HEK293 (cell line): ENCODE data around the gene PVALEF.

Source experiments
- CTCF ChIA-PET: fragments of 350-600 bp; formaldehyde crosslinking; extraction: SDS; loops from one replicate; lab custom pipeline; 2021; ENCODE audit warnings: antibody characterized with exemption; lab: Yijun Ruan, JAX
- POLR2A ChIA-PET: fragments of 300-600 bp; formaldehyde crosslinking; extraction: SDS; loops from one replicate; lab custom pipeline; 2020; ENCODE audit warnings: antibody characterized with exemption, inconsistent platforms; lab: Yijun Ruan, JAX
- H3K27ac ChIP-seq: fragments of 200-500 bp; sonication (Bioruptor generic); 2 replicates; pipeline ENCODE4 v1.5.1; 2014; ENCODE audit warnings: low read depth, low read length, control low read depth, inconsistent platforms; ENCODE audit errors: extremely low read depth
- H3K36me3 ChIP-seq, 2 experiments: fragments of 200-500 bp in 1 of 2; sonication (Bioruptor generic) in 1 of 2; 1 replicate in 1 of 2; 2 replicates in 1 of 2; pipeline ENCODE4 v1.5.1; 2014 to 2017; ENCODE audit warnings: inconsistent platforms in 2 of 2, low read length in 2 of 2; ENCODE audit not compliant: control insufficient read depth in 2 of 2, insufficient read depth in 1 of 2
- H3K4me1 ChIP-seq: fragments of 200-500 bp; sonication (Bioruptor generic); 2 replicates; pipeline ENCODE4 v1.5.1; 2014; ENCODE audit warnings: mild to moderate bottlenecking, low read length, inconsistent platforms; ENCODE audit not compliant: control insufficient read depth, insufficient read depth
- H3K4me3 ChIP-seq: 2 replicates; pipeline ENCODE4 v1.5.1; 2011; ENCODE audit warnings: low read depth, mild to moderate bottlenecking, control low read depth, low read length, moderate library complexity
- H3K9me3 ChIP-seq: fragments of 200-500 bp; sonication (Bioruptor generic); 2 replicates; pipeline ENCODE4 v1.5.1; 2014; ENCODE audit warnings: low read depth, low read length, inconsistent platforms; ENCODE audit not compliant: control insufficient read depth, insufficient read depth
- EGR2 ChIP-seq: fragments of 450-650 bp; formaldehyde crosslinking; IDR thresholded peaks from 2 replicates; pipeline ENCODE4 v1.5.1; 2016; ENCODE audit warnings: low read depth, missing biosample characterization, missing genetic modification characterization
- GLIS2 ChIP-seq: fragments of 450-650 bp; formaldehyde crosslinking; IDR thresholded peaks from 2 replicates; pipeline ENCODE4 v1.5.1; 2016; ENCODE audit warnings: missing biosample characterization, missing genetic modification characterization
- HIC1 ChIP-seq: fragments of 450-650 bp; formaldehyde crosslinking; IDR thresholded peaks from 2 replicates; pipeline ENCODE4 v1.5.1; 2016; ENCODE audit warnings: missing biosample characterization, missing genetic modification characterization
- TRIM28 ChIP-seq: IDR thresholded peaks from 2 replicates; pipeline ENCODE4 v1.6.1; 2011; ENCODE audit warnings: low read length, control low read depth, borderline replicate concordance
- ZNF155 ChIP-seq: fragments of 450-650 bp; formaldehyde crosslinking; IDR thresholded peaks from 2 replicates; pipeline ENCODE4 v1.5.1; 2016; ENCODE audit warnings: missing biosample characterization, missing genetic modification characterization
- ZNF184 ChIP-seq: fragments of 450-650 bp; IDR thresholded peaks from 2 replicates; pipeline ENCODE4 v1.5.1; 2018; ENCODE audit warnings: missing biosample characterization, mild to moderate bottlenecking, missing genetic modification characterization
- ZNF23 ChIP-seq: fragments of 450-650 bp; formaldehyde crosslinking; IDR thresholded peaks from 2 replicates; pipeline ENCODE4 v1.5.1; 2016; ENCODE audit warnings: missing biosample characterization, missing genetic modification characterization, borderline replicate concordance
- ZNF341 ChIP-seq: fragments of 450-650 bp; formaldehyde crosslinking; IDR thresholded peaks from 2 replicates; pipeline ENCODE4; 2016; ENCODE audit warnings: low read depth, missing biosample characterization, missing genetic modification characterization
- ZNF423 ChIP-seq: fragments of 450-650 bp; formaldehyde crosslinking; IDR thresholded peaks from 2 replicates; pipeline ENCODE4 v1.5.1; 2016; ENCODE audit warnings: missing biosample characterization, missing genetic modification characterization
- ZNF513 ChIP-seq: fragments of 450-650 bp; IDR thresholded peaks from 2 replicates; pipeline ENCODE4 v1.5.1; 2018; ENCODE audit warnings: missing biosample characterization, missing genetic modification characterization
- ZNF549 ChIP-seq: fragments of 450-650 bp; IDR thresholded peaks from 2 replicates; pipeline ENCODE4 v1.5.1; 2018; ENCODE audit warnings: missing biosample characterization, missing genetic modification characterization, mild to moderate bottlenecking, inconsistent platforms, moderate library complexity
- ZNF561 ChIP-seq: fragments of 450-650 bp; IDR thresholded peaks from 2 replicates; pipeline ENCODE4 v1.5.1; 2018; ENCODE audit warnings: missing biosample characterization, missing genetic modification characterization, borderline replicate concordance
- ZNF626 ChIP-seq: fragments of 450-650 bp; sonication (Bioruptor Pico); formaldehyde crosslinking; IDR thresholded peaks from 2 replicates; pipeline ENCODE4 v1.5.1; 2018; ENCODE audit warnings: missing biosample characterization, missing genetic modification characterization, inconsistent platforms
- ZNF658 ChIP-seq: fragments of 450-650 bp; formaldehyde crosslinking; IDR thresholded peaks from 2 replicates; pipeline ENCODE4; 2016; ENCODE audit warnings: missing biosample characterization, missing genetic modification characterization
- ZNF660 ChIP-seq: fragments of 450-650 bp; IDR thresholded peaks from 2 replicates; pipeline ENCODE4 v1.5.1; 2018; ENCODE audit warnings: missing biosample characterization, mild to moderate bottlenecking, missing genetic modification characterization
- ZNF707 ChIP-seq: fragments of 450-650 bp; formaldehyde crosslinking; IDR thresholded peaks from 2 replicates; pipeline ENCODE4 v1.5.1; 2016; ENCODE audit warnings: missing biosample characterization, missing genetic modification characterization
- ZNF830 ChIP-seq: fragments of 450-650 bp; IDR thresholded peaks from 2 replicates; pipeline ENCODE4 v1.5.0; 2018; ENCODE audit warnings: missing biosample characterization, missing genetic modification characterization, low read depth, mild to moderate bottlenecking, moderate library complexity
- TF ChIP-seq, protein P1 (sequence below): fragments of 450-650 bp; formaldehyde crosslinking; IDR thresholded peaks from 2 replicates; pipeline ENCODE4 v1.5.1; 2017; ENCODE audit warnings: missing biosample characterization, missing genetic modification characterization
- TF ChIP-seq, protein P2 (sequence below): fragments of 450-650 bp; formaldehyde crosslinking; IDR thresholded peaks from 2 replicates; pipeline ENCODE4 v1.5.1; 2016; ENCODE audit warnings: missing biosample characterization, missing genetic modification characterization
- TF ChIP-seq, protein P3 (sequence below): fragments of 450-650 bp; formaldehyde crosslinking; IDR thresholded peaks from 2 replicates; pipeline ENCODE4 v1.5.1; 2016; ENCODE audit warnings: missing biosample characterization, missing genetic modification characterization
- TF ChIP-seq, protein P4 (sequence below): fragments of 450-650 bp; formaldehyde crosslinking; IDR thresholded peaks from 2 replicates; pipeline ENCODE4 v1.5.1; 2016; ENCODE audit warnings: missing biosample characterization, missing genetic modification characterization
- TF ChIP-seq, protein P5 (sequence below): fragments of 450-650 bp; formaldehyde crosslinking; optimal IDR thresholded peaks from 2 replicates; pipeline ENCODE3; 2016; ENCODE audit warnings: missing biosample characterization, mild to moderate bottlenecking, missing genetic modification characterization
- TF ChIP-seq, protein P6 (sequence below): fragments of 450-650 bp; formaldehyde crosslinking; IDR thresholded peaks from 2 replicates; pipeline ENCODE4 v1.5.1; 2017; ENCODE audit warnings: missing biosample characterization, missing genetic modification characterization

Gene PVALEF

GRCh38 chr17:81138083-81138482 lies 27.2 kb upstream of the PVALEF start:
- no peaks in the 10 kb centered on the region for H3K36me3 ChIP-seq
- no peak overlapping the region for H3K4me3 ChIP-seq
- POLR2A ChIA-PET: no interaction called here
- no peaks in the 10 kb centered on the region for H3K4me1 ChIP-seq
- H3K27ac ChIP-seq: no peak overlapping the region
- H3K9me3 ChIP-seq: no peaks in the 10 kb centered on the region
- CTCF ChIA-PET: no interaction called here
- TF ChIP-seq ZNF707 (tag by site-specific recombination) (no peak), ZNF513 (tag by site-specific recombination) (no peak), ZNF830 (no peak), ZNF155 (tag by site-specific recombination) (no peak), ZNF184 (no peak), HIC1 (tag by site-specific recombination) (no peak), ZNF23 (tag by site-specific recombination) (no peak), ZNF549 (no peak), EGR2 (tag by site-specific recombination) (no peak; the same call in 1 of the 2 replicates), ZNF626 (no peak), ZNF658 (no peak), ZNF660 (tag by site-specific recombination) (no peak), ZNF341 (tag by site-specific recombination) (no peak), GLIS2 (tag by site-specific recombination) (no peak), TRIM28 (no peak), ZNF561 (no peak), ZNF423 (no peak)
- TF ChIP-seq, protein P1, sequence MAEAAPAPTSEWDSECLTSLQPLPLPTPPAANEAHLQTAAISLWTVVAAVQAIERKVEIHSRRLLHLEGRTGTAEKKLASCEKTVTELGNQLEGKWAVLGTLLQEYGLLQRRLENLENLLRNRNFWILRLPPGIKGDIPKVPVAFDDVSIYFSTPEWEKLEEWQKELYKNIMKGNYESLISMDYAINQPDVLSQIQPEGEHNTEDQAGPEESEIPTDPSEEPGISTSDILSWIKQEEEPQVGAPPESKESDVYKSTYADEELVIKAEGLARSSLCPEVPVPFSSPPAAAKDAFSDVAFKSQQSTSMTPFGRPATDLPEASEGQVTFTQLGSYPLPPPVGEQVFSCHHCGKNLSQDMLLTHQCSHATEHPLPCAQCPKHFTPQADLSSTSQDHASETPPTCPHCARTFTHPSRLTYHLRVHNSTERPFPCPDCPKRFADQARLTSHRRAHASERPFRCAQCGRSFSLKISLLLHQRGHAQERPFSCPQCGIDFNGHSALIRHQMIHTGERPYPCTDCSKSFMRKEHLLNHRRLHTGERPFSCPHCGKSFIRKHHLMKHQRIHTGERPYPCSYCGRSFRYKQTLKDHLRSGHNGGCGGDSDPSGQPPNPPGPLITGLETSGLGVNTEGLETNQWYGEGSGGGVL (tag by site-specific recombination): no peak
- TF ChIP-seq, protein P2, sequence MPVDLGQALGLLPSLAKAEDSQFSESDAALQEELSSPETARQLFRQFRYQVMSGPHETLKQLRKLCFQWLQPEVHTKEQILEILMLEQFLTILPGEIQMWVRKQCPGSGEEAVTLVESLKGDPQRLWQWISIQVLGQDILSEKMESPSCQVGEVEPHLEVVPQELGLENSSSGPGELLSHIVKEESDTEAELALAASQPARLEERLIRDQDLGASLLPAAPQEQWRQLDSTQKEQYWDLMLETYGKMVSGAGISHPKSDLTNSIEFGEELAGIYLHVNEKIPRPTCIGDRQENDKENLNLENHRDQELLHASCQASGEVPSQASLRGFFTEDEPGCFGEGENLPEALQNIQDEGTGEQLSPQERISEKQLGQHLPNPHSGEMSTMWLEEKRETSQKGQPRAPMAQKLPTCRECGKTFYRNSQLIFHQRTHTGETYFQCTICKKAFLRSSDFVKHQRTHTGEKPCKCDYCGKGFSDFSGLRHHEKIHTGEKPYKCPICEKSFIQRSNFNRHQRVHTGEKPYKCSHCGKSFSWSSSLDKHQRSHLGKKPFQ (tag by site-specific recombination): peak; percentile 40; the same call in 1 of the 2 replicates
- TF ChIP-seq, protein P3, sequence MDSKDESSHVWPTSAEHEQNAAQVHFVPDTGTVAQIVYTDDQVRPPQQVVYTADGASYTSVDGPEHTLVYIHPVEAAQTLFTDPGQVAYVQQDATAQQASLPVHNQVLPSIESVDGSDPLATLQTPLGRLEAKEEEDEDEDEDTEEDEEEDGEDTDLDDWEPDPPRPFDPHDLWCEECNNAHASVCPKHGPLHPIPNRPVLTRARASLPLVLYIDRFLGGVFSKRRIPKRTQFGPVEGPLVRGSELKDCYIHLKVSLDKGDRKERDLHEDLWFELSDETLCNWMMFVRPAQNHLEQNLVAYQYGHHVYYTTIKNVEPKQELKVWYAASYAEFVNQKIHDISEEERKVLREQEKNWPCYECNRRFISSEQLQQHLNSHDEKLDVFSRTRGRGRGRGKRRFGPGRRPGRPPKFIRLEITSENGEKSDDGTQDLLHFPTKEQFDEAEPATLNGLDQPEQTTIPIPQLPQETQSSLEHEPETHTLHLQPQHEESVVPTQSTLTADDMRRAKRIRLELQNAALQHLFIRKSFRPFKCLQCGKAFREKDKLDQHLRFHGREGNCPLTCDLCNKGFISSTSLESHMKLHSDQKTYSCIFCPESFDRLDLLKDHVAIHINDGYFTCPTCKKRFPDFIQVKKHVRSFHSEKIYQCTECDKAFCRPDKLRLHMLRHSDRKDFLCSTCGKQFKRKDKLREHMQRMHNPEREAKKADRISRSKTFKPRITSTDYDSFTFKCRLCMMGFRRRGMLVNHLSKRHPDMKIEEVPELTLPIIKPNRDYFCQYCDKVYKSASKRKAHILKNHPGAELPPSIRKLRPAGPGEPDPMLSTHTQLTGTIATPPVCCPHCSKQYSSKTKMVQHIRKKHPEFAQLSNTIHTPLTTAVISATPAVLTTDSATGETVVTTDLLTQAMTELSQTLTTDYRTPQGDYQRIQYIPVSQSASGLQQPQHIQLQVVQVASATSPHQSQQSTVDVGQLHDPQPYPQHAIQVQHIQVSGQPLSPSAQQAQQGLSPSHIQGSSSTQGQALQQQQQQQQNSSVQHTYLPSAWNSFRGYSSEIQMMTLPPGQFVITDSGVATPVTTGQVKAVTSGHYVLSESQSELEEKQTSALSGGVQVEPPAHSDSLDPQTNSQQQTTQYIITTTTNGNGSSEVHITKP: no peak
- TF ChIP-seq, protein P4, sequence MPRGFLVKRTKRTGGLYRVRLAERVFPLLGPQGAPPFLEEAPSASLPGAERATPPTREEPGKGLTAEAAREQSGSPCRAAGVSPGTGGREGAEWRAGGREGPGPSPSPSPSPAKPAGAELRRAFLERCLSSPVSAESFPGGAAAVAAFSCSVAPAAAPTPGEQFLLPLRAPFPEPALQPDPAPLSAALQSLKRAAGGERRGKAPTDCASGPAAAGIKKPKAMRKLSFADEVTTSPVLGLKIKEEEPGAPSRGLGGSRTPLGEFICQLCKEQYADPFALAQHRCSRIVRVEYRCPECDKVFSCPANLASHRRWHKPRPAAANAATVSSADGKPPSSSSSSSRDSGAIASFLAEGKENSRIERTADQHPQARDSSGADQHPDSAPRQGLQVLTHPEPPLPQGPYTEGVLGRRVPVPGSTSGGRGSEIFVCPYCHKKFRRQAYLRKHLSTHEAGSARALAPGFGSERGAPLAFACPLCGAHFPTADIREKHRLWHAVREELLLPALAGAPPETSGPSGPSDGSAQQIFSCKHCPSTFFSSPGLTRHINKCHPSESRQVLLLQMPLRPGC (tag by site-specific recombination): peak; percentile 29; the same call in 1 of the 2 replicates
- TF ChIP-seq, protein P5, sequence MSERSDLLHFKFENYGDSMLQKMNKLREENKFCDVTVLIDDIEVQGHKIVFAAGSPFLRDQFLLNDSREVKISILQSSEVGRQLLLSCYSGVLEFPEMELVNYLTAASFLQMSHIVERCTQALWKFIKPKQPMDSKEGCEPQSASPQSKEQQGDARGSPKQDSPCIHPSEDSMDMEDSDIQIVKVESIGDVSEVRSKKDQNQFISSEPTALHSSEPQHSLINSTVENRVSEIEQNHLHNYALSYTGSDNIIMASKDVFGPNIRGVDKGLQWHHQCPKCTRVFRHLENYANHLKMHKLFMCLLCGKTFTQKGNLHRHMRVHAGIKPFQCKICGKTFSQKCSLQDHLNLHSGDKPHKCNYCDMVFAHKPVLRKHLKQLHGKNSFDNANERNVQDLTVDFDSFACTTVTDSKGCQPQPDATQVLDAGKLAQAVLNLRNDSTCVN (tag by site-specific recombination): peak; percentile 34
- TF ChIP-seq, protein P6, sequence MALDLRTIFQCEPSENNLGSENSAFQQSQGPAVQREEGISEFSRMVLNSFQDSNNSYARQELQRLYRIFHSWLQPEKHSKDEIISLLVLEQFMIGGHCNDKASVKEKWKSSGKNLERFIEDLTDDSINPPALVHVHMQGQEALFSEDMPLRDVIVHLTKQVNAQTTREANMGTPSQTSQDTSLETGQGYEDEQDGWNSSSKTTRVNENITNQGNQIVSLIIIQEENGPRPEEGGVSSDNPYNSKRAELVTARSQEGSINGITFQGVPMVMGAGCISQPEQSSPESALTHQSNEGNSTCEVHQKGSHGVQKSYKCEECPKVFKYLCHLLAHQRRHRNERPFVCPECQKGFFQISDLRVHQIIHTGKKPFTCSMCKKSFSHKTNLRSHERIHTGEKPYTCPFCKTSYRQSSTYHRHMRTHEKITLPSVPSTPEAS (tag by site-specific recombination): peak; percentile 72
